Measurements from ENCODE around the gene GPR42. TPM values are rescaled to one million over a fixed set of nuclear protein-coding genes. Genes with fewer than 3 reads are reported as not detected.

The GPR42 gene
- total RNA-seq, 1 experiment from 2014 or later: not detected

DNA sequence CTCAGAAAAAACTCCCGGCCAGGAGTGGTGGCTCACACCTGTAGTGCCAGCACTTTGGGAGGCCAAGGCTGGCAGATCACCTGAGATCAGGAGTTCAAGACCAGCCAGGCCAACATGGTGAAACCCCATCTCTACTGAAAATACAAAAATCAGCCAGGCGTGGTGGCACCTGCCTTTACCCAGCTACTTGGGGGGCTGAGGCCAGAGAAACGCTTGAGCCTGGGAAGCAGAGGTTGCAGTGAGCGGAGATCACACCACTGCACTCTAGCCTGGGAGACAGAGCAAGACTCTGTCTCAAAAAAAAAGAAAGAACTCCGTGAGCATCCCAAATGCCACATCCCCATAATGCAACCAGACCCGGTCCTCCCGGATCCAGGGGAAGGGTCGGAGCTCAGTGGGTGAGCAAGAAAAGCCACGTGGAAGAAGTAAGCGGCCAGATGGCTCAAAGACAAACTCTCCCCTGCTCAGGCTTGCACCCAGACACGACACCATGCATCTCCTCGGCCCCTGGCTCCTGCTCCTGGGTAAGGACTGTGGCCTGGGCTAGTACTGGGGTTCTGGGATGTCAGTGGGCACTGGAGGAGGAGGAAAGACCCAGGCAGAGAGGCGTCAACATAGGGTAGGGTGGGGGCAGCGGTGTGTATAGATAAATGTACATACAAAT lies 39.2 kb upstream of the GPR42 start:
- Mint-ChIP-seq H3K27ac (no peak overlapping the region), H3K27me3 (ENCODE audit: low read depth) (no peaks in the 10 kb centered on the region; the same call in 1 of the 2 replicates), H3K4me1 (peaks cover 13% of the 10 kb centered on the region), H3K36me3 (no peaks in the 10 kb centered on the region), H3K4me3 (no peak overlapping the region), H3K9me3 (no peaks in the 10 kb centered on the region)
- CTCF ChIA-PET: interaction anchor here (1.2 to 1.8 kb wide), 2 partner anchors 11 to 20 kb away, joined by 3 to 5 read pairs; no protein-coding TSS in a partner anchor
- DNase-seq (ENCODE audit: low spot score) (no peak), ATAC-seq (no peak)
- POLR2A ChIA-PET: no interaction called here
- TF ChIP-seq TEAD1 (CRISPR knock-in tag; IDR thresholded peaks at IDR 0.05) (no peak), FOXP1 (CRISPR knock-in tag; IDR thresholded peaks at IDR 0.05; ENCODE audit: borderline replicate concordance) (no peak), ATF1 (CRISPR knock-in tag; IDR thresholded peaks at IDR 0.05) (no peak), ZNF416 (CRISPR knock-in tag; IDR thresholded peaks at IDR 0.05) (no peak), TP53 (CRISPR knock-in tag; IDR thresholded peaks at IDR 0.05) (no peak), ETV6 (CRISPR knock-in tag; IDR thresholded peaks at IDR 0.05) (no peak), CREM (CRISPR knock-in tag; IDR thresholded peaks at IDR 0.05) (no peak), NR2C2 (CRISPR knock-in tag; IDR thresholded peaks at IDR 0.05) (no peak), SMAD4 (CRISPR knock-in tag; IDR thresholded peaks at IDR 0.05) (no peak), TEAD4 (CRISPR knock-in tag; IDR thresholded peaks at IDR 0.05) (no peak), NR3C1 (CRISPR knock-in tag; conservative IDR thresholded peaks at IDR 0.05; ENCODE audit: low read depth) (no peak), MXD4 (CRISPR knock-in tag; IDR thresholded peaks at IDR 0.05; ENCODE audit: borderline replicate concordance) (no peak), ZNF263 (CRISPR knock-in tag; IDR thresholded peaks at IDR 0.05; ENCODE audit: low read depth) (no peak)
- TF ChIP-seq, protein P1, sequence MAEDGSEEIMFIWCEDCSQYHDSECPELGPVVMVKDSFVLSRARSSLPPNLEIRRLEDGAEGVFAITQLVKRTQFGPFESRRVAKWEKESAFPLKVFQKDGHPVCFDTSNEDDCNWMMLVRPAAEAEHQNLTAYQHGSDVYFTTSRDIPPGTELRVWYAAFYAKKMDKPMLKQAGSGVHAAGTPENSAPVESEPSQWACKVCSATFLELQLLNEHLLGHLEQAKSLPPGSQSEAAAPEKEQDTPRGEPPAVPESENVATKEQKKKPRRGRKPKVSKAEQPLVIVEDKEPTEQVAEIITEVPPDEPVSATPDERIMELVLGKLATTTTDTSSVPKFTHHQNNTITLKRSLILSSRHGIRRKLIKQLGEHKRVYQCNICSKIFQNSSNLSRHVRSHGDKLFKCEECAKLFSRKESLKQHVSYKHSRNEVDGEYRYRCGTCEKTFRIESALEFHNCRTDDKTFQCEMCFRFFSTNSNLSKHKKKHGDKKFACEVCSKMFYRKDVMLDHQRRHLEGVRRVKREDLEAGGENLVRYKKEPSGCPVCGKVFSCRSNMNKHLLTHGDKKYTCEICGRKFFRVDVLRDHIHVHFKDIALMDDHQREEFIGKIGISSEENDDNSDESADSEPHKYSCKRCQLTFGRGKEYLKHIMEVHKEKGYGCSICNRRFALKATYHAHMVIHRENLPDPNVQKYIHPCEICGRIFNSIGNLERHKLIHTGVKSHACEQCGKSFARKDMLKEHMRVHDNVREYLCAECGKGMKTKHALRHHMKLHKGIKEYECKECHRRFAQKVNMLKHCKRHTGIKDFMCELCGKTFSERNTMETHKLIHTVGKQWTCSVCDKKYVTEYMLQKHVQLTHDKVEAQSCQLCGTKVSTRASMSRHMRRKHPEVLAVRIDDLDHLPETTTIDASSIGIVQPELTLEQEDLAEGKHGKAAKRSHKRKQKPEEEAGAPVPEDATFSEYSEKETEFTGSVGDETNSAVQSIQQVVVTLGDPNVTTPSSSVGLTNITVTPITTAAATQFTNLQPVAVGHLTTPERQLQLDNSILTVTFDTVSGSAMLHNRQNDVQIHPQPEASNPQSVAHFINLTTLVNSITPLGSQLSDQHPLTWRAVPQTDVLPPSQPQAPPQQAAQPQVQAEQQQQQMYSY (CRISPR knock-in tag; IDR thresholded peaks at IDR 0.05): no peak
- TF ChIP-seq, protein P2, sequence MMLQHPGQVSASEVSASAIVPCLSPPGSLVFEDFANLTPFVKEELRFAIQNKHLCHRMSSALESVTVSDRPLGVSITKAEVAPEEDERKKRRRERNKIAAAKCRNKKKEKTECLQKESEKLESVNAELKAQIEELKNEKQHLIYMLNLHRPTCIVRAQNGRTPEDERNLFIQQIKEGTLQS (CRISPR knock-in tag; conservative IDR thresholded peaks at IDR 0.05): no peak
- TF ChIP-seq, protein P3, sequence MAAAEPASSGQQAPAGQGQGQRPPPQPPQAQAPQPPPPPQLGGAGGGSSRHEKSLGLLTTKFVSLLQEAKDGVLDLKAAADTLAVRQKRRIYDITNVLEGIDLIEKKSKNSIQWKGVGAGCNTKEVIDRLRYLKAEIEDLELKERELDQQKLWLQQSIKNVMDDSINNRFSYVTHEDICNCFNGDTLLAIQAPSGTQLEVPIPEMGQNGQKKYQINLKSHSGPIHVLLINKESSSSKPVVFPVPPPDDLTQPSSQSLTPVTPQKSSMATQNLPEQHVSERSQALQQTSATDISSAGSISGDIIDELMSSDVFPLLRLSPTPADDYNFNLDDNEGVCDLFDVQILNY (CRISPR knock-in tag; IDR thresholded peaks at IDR 0.05): no peak
- TF ChIP-seq, protein P4, sequence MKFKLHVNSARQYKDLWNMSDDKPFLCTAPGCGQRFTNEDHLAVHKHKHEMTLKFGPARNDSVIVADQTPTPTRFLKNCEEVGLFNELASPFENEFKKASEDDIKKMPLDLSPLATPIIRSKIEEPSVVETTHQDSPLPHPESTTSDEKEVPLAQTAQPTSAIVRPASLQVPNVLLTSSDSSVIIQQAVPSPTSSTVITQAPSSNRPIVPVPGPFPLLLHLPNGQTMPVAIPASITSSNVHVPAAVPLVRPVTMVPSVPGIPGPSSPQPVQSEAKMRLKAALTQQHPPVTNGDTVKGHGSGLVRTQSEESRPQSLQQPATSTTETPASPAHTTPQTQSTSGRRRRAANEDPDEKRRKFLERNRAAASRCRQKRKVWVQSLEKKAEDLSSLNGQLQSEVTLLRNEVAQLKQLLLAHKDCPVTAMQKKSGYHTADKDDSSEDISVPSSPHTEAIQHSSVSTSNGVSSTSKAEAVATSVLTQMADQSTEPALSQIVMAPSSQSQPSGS (CRISPR knock-in tag; IDR thresholded peaks at IDR 0.05; ENCODE audit: borderline replicate concordance, low read depth): no peak
- TF ChIP-seq, protein P5, sequence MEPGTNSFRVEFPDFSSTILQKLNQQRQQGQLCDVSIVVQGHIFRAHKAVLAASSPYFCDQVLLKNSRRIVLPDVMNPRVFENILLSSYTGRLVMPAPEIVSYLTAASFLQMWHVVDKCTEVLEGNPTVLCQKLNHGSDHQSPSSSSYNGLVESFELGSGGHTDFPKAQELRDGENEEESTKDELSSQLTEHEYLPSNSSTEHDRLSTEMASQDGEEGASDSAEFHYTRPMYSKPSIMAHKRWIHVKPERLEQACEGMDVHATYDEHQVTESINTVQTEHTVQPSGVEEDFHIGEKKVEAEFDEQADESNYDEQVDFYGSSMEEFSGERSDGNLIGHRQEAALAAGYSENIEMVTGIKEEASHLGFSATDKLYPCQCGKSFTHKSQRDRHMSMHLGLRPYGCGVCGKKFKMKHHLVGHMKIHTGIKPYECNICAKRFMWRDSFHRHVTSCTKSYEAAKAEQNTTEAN (CRISPR knock-in tag; IDR thresholded peaks at IDR 0.05): no peak
- TF ChIP-seq, protein P6, sequence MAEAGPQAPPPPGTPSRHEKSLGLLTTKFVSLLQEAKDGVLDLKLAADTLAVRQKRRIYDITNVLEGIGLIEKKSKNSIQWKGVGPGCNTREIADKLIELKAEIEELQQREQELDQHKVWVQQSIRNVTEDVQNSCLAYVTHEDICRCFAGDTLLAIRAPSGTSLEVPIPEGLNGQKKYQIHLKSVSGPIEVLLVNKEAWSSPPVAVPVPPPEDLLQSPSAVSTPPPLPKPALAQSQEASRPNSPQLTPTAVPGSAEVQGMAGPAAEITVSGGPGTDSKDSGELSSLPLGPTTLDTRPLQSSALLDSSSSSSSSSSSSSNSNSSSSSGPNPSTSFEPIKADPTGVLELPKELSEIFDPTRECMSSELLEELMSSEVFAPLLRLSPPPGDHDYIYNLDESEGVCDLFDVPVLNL (CRISPR knock-in tag; IDR thresholded peaks at IDR 0.05; ENCODE audit: borderline replicate concordance, low read depth): no peak

Data from WTC11 (cell line).